Spleen (tissue), 7 donors: Measurements from ENCODE around the gene PPP2R5B.

Experiments used
- POLR2A ChIP-seq, 3 donors: fragments of 450-650 bp; IDR thresholded peaks; one replicate each; pipeline ENCODE4 v1.5.1; 2017; ENCODE audit warnings: antibody characterized with exemption in 3 of 3, mild to moderate bottlenecking in 1 of 3
- POLR2AphosphoS5 ChIP-seq, 3 donors: sonication (generic); formaldehyde crosslinking; IDR thresholded peaks; one replicate each; pipeline ENCODE4 v1.5.1; 2017; ENCODE audit warnings: antibody characterized with exemption in 3 of 3
- TF ChIP-seq, protein P1 (sequence below), 11 experiments: fragments of 200-600 bp in 7 of 11; fragments of 450-650 bp in 4 of 11; sonication (generic) in 4 of 11; IDR thresholded peaks in 8 of 11; conservative IDR thresholded peaks in 3 of 11; 1 replicate in 7 of 11; 2 replicates in 4 of 11; pipeline versions ENCODE4 v1.4.0 to v1.8.0; 2016 to 2021; ENCODE audit warnings: antibody characterized with exemption in 11 of 11, inconsistent platforms in 4 of 11, mild to moderate bottlenecking in 1 of 11
- donor health status: DM: no; HTN: no; CAD: no; lungs with moderate emphysema.
- donor health status: DM: no; HTN: no; CAD: no.
- donor health status: DM: no; HTN: no; CAD: no.

GRCh38 chr11:64887757-64888405, 36.6 kb upstream of the PPP2R5B start:
- TF ChIP-seq, protein P1, sequence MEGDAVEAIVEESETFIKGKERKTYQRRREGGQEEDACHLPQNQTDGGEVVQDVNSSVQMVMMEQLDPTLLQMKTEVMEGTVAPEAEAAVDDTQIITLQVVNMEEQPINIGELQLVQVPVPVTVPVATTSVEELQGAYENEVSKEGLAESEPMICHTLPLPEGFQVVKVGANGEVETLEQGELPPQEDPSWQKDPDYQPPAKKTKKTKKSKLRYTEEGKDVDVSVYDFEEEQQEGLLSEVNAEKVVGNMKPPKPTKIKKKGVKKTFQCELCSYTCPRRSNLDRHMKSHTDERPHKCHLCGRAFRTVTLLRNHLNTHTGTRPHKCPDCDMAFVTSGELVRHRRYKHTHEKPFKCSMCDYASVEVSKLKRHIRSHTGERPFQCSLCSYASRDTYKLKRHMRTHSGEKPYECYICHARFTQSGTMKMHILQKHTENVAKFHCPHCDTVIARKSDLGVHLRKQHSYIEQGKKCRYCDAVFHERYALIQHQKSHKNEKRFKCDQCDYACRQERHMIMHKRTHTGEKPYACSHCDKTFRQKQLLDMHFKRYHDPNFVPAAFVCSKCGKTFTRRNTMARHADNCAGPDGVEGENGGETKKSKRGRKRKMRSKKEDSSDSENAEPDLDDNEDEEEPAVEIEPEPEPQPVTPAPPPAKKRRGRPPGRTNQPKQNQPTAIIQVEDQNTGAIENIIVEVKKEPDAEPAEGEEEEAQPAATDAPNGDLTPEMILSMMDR (IDR thresholded peaks at IDR 0.05 in 8 of 11, conservative IDR thresholded peaks at IDR 0.05 in 3 of 11): peak; percentile 92 to 100 (median 99)
- TF ChIP-seq POLR2A (IDR thresholded peaks at IDR 0.05): no peak
- peak; percentile 53 to 86 (median 71) for TF ChIP-seq POLR2AphosphoS5 (IDR thresholded peaks at IDR 0.05)
